RWPE1 (cell line): ENCODE results near the gene TXNDC8.

Experiments
- CTCF ChIA-PET: fragments of 350-600 bp; sonication (Branson Sonifier 250); formaldehyde crosslinking; extraction: SDS; loops from one replicate; lab custom pipeline; 2021; lab: Yijun Ruan, JAX
- POLR2A ChIA-PET: fragments of 400-600 bp; formaldehyde crosslinking; extraction: SDS; loops from one replicate; lab custom pipeline; 2020; ENCODE audit warnings: antibody characterized with exemption; ENCODE audit not compliant: low non-redundant PET; lab: Yijun Ruan, JAX
- DNase-seq: peaks from one replicate; pipeline ENCODE4 v3.0.0; 2012; ENCODE audit warnings: low spot score
- H3K27ac ChIP-seq: fragments of 450-650 bp; 2 replicates; pipeline ENCODE4 v1.5.1; 2017
- CTCF ChIP-seq: fragments of 450-650 bp; conservative IDR thresholded peaks from 2 replicates; pipeline ENCODE4 v1.5.1; 2017; ENCODE audit warnings: low read depth, mild to moderate bottlenecking

Gene TXNDC8

GRCh38 chr9:110255463-110256379 lies 81.9 kb downstream of the TXNDC8 start:
- ChIA-PET POLR2A (interaction anchor here (0.6 to 1.7 kb wide), 8 partner anchors 8 to 1228 kb away, joined by 3 to 7 read pairs (median 3); no protein-coding TSS in a partner anchor), CTCF (interaction anchor here (1.0 kb wide), 1 partner anchor 13 kb away, joined by 4 read pairs; no protein-coding TSS in a partner anchor)
- TF ChIP-seq CTCF = no peak
- H3K27ac ChIP-seq = peak overlapping the region; percentile 94
- DNase-seq = peak; percentile 59

- DNase-seq = no peak
- ChIA-PET POLR2A (no interaction called here), CTCF (no interaction called here)
- H3K27ac ChIP-seq = peak overlapping the region; percentile 94
- TF ChIP-seq CTCF = no peak
Measured at GRCh38 chr9:110255034-110255462, 82.6 kb downstream of the TXNDC8 start.

GRCh38 chr9:110254500-110254899 lies 83.2 kb downstream of the TXNDC8 start:
- H3K27ac ChIP-seq = peak overlapping the region; percentile 94
- TF ChIP-seq CTCF = no peak
- ChIA-PET CTCF (no interaction called here), POLR2A (no interaction called here)
- no peak for DNase-seq
